Measurements from ENCODE around the gene NT5M.
"Not testable (repeated sequence)": the region's sequence is repeated elsewhere in the genome, so short reads cannot be mapped to it uniquely, and the experiment has no call there.

NT5M gene

DNA sequence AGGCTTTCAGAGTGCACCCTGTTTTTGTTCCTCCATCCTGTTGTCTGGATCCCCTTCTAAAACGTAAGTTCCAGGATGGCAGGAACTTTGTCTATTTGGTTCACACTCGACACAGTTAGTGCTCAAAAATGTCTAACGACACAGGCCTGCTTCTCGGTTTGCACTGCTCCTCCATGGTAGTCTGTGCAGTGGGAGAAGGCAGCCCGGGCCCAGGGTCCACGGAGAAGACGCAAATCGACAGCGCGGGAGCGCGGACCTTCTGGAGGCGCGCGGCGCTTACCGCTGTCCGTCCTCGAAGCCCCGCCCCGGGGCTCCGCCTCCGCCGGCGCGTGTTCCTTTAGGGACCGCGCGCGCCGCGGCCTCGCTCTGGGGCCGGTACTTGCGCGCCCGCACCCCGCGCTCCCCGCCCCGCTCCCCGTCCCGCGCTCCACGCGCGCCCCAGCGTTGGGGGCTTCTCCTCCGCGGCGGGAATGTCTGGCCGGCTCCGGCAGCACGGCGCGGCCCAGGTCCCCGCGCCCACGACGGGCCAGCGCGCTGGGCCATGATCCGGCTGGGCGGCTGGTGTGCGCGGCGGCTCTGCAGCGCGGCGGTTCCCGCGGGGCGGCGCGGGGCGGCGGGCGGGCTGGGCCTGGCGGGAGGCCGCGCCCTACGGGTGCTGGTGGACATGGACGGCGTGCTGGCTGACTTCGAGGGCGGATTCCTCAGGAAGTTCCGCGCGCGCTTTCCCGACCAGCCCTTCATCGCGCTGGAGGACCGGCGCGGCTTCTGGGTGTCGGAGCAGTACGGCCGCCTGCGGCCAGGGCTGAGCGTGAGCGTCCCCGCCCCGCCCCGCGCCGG, at the start of gene NT5M:
NT5M (plus strand) TSS at position 364 of the 837 bp plus-strand sequence; CDS start at position 542, 178 bp downstream.
- DNase-seq (ENCODE audit: low read depth in 3 of 3): peak; percentile 33 to 76 (median 51)

DNA sequence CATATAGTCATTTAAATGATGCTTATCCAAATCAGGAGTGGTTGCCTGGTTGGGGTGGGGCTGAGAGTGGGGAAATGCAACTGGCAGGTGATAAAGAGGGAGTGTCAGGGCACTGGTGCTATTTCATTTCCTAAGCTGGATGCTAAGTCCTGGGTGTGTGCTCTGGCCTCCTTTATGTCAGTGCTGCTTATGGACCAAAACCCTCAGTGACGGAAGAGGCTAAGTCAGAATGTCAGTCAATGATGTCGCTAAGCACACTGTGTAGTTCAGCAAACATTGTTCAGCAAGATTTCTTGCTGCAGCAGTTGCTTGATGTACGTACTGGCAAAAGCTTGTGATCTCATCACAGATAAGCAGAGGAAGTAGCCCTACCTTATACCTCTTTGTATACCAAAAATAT, 49.8 kb upstream of the NT5M start:
- no peak for DNase-seq (ENCODE audit: low read depth in 3 of 3)

DNA sequence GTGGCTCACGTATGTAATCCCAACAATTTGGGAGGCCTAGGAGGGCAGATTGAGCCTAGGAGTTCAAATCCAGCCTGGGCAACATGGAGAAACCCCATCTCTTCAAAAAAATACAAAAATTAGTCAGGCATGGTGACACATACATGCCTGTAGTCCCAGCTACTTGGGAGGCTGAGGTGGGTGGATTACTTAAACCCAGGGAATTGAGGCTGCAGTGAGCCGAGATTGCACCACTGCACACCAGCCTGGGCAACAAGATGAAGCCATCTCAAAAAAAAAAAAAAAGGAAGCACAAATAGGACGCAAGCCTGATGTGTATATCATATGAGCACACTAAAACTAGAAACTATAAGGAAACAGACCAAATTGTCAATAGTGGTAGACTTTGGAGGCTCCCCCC, 49.1 kb upstream of the NT5M start:
- DNase-seq (ENCODE audit: low read depth in 3 of 3): no peak

DNA sequence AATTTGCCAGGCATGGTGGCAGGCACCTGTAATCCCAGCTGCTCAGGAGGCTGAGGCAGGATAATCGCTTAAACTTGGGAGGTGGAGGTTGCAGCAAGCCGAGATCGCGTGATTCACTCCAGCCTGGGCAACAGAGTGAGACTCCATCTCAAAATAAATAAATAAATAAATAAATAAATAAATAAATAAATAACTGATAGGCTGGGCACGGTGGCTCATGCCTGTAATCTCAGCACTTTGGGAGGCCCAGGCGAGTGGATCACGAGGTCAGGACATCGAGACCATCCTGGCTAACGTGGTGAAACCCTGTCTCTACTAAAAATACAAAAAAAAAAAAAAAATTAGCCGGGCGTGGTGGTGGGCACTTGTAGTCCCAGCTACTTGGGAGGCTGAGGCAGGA, 47.5 kb upstream of the NT5M start:
- DNase-seq (ENCODE audit: low read depth in 3 of 3): not testable (repeated sequence)

DNA sequence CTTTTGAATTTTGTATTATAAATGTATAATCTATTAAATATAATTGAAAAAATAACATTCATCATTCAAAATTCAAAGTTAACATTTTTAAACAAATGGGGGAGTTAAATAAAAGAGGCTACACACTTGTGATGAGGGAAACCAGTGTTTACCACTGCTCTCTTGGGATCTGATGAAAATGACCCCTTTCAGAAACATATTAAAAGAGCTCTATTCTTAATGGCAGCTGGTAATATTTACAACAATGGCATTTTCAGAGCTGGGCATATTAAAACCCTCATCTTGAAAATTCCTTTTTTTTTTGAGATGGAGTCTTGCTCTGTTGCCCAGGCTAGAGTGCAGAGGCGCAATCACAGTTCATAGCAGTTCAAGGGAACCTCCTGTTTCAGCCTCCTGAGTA, 46.9 kb upstream of the NT5M start:
- DNase-seq (ENCODE audit: low read depth in 3 of 3): no peak

DNA sequence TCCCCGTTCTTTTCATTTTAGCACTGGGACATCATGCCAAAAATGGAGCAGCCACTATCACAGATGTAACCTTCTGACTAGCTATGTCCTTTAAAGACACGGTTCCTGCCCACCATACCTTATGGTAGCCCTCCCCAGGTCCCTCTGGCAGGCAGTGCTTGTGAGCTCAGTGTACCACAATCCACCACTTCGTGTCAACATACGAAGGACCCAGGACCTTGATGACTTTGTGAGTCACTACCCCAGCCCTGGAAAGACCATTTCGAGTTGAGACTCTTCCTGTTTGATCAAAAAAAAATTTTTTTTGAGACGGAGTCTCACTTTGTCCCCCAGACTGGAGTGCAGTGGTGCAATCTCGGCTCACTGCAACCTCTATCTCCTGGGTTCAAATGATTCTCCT, 45.2 kb upstream of the NT5M start:
- no peak for DNase-seq (ENCODE audit: low read depth in 3 of 3)

DNA sequence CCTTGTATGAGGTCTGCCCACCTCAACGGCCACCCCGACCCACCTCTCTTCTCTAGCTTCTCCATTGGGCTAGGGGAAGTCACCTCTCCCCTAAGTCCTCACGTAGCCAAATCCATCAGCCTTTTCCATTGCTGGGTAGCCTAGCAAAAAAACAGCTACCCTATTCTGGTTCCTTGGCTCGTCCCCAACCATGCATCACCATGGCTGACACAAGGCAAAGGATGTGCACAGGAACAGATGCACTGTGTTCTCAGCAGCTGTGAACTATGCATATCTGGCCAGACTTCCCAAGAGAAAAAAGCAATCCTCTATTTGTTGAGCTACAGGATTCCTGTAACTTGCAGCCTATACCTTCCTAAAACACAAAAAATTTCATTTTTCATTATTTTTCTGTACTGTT, 44.2 kb upstream of the NT5M start:
- DNase-seq (ENCODE audit: low read depth in 3 of 3): no peak

DNA sequence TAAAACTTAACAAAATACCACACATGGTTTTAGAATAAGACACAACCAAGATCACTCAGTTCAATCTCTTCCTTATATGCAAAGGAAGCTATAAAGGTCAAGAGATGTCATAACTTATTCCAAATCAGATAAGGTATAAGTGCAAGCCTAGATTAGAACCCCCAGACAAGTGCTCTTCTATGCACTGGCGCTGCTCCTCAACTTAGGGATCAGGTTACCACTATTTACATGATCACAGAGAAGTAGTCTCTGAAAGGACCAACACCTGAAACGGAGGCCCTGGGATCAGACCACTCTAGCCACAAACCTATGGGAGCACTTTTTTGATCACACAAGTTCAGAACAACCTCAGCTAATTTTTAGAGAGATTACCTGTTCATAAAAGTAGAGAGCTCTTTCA, 38.7 kb upstream of the NT5M start:
- DNase-seq (ENCODE audit: low read depth in 3 of 3): no peak

DNA sequence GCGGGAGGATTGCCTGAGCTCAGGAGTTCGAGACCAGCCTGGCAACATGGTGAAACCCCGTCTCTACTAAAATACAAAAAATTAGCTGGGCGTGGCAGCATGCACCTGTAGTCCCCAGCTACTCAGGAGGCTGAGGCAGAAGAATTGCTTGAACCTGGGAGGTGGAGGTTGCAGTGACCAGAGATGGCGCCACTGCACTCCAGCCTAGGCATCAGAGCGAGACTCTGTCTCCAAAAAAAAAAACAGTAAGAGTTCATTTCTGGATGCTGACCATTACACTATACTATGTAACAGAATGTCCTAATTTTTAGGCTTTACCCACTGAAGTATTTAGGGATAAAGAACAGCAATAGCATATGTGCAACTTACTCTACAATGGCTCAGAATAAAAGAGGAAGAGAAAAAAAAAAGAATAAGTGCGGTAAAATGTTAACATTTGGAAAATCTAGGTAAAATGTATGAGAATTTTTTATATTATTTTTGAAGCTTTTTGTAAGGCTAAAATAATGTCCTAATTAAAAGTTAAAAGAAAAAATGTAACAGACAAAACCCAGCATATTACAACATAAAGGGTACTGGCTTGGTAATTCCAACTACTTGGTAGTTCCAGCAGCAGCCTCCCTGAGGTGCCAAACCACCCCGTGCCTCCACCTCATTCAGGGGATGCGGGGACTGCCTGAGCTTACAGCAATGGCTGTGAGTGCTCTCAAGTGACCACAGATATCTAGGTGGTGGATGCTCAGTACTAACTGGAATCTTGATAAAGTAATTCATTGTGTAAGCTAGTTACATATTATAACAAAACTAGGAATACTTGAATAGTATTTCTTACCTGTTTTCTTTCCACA, 33.0 kb upstream of the NT5M start:
- DNase-seq (ENCODE audit: low read depth in 3 of 3): peak in 1 of 3 experiments; percentile 9

DNA sequence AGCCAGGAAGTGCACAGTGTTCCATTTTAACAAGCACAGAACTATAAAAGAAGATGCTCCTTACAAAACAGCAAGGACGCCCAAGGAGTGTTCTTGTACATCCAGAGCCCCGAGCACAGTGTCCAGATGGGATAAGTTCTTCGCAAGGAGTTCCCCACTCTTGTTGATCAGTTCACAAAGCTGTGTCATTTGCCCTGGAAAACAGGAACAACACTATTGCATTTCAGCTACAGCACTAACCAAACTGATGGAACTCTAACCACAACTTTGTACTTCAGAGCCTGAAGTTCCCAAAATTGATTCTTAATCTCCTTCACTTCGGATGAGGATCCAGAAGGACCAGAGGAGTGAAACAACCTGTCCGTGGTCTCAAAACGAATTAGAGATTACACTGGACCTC, 27.2 kb upstream of the NT5M start:
- DNase-seq (ENCODE audit: low read depth in 3 of 3): no peak

DNA sequence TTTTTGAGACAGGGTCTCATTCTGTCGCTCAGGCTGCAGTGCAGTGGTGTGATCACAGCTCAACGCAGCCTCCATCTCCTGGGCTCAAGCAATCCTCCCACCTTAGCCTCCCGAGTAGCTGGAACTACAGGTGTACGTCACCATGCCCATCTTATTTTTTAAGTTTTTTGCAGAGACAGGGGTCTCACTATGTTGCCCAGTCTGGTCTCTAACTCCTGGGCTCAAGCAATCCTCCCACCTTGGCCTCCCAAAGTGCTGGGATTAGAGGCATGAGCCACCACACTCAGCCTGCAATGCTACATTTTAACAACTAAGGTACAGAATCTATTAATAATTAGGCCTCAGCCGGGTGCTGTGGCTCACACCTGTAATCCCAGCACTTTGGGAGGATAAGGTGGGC, 25.7 kb upstream of the NT5M start:
- DNase-seq (ENCODE audit: low read depth in 3 of 3): not testable (repeated sequence)

DNA sequence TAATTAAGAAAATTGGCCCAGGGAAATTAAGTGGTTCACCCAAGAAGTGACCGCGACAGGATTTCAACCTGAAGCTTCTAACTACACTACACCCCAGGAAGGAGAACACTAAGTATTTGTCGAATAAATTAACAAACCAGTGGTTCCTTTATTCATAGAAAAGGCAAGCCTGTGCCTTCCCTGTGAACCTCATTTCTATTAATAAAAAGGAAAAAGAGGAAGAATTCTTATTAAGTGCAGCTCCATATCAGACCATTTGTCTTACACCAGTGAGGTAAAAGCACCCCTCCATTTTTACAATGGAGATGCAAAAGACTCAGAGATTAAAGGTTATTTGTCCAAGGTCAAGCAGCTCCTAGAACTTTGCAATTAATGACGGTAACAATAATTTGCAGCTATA, 23.9 kb upstream of the NT5M start:
- no peak for DNase-seq (ENCODE audit: low read depth in 3 of 3)

DNA sequence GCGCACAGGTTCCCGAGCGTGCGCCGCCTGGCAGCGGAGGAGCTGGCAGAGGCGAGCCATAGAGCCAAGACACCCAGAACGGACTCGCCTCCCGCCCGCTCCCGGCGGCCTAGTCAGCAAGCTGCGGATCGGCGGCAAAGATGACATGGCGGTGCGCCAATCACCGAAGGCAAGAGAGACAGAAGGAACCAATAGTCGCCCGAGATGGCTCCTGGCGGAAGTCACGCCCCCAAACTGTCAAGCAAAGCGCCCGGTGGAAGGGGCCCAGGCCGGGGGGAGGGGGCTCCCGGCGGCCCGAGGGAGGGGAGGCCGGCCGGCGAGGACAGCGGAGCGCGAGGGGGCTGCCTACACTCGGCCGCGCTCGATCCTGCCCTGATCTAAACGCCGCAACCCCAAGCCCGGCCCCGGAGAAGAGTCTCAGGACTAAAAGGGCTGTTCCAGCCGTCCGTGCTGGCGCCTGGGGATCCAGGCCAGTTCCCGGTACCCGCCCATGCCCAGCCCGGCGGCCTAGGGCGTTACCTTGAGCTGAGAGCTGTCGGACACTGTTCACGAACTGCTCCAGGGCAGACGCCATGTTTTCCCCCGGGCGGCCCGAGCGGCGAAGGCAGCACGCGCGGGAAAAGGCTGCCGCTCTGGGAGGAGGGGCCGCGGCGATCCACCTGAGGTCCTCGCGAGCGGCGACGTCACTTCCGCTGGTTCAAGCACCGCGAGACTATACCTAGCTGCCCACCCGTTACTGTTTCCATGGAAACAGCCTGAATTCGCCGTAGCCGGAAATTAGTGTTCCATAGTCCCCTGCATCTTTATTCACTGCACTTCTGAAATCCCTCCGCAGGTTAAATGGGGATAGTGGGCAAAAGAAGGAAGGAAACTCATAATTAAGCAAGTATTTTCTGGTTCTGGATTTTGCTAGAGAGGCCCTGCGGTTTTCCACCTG, 22.3 kb upstream of the NT5M start, which contains the start of gene COPS3:
COPS3 (minus strand) TSS at position 634 of the 937 bp plus-strand sequence; CDS start at position 574, 60 bp downstream.
- DNase-seq (ENCODE audit: low read depth in 3 of 3): peak; percentile 95 to 97 (median 96)

DNA sequence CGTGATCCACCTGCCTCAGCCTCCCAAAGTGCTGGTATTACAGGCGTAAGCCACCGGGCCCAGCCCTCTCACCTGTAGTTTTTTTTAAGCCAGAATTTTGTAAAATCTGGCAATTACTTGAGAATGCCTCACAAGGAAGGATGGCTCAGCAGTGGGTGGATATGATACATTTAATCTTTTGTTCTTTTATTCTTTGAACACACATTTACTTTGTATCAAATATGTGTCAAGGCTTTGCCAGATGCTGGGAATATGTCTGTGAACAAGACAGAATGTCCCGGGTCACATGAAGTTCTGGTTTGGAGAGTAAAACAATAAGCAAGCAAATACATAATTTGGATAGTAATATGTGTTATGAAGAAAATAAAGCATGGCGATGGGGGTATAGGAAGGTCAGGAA, 17.2 kb upstream of the NT5M start:
- no peak for DNase-seq (ENCODE audit: low read depth in 3 of 3)

DNA sequence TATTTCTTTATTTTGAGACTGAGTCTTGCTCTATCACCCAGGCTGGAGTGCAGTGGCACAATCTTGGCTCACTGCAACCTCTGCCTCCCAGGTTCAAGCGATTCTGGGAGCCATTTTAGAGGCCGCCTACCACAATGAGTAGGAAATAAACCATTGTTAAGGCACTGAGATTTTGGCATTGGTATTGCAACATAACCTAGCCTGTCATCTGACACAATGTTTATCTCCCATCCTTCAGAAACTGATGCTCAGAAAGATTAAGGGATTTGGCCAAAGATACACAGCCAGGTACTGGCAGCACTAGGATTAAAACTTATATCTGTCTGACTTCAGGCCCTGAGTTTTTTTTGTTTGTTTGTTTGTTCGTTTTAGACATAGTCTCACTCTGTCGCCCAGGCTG, 14.1 kb upstream of the NT5M start:
- no peak for DNase-seq (ENCODE audit: low read depth in 3 of 3)

DNA sequence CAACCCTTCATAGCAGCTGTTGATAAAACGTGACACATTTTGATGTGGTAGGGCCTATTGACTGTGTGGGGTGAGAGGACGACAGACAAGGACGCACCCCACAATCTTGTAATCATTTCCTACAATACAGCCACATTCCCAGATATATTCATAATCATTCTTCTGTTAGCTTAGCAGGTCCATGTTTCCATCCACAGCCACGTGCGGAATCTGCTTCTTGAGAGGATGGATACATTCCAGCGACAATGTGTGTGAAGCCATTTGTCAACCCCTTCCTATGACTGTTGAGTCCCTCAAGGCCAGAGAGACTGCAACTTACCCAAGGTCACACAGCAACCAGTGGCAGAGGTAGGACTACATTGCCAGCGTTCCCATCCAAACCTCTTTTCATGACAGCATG, 13.5 kb upstream of the NT5M start:
- DNase-seq (ENCODE audit: low read depth in 3 of 3): no peak

DNA sequence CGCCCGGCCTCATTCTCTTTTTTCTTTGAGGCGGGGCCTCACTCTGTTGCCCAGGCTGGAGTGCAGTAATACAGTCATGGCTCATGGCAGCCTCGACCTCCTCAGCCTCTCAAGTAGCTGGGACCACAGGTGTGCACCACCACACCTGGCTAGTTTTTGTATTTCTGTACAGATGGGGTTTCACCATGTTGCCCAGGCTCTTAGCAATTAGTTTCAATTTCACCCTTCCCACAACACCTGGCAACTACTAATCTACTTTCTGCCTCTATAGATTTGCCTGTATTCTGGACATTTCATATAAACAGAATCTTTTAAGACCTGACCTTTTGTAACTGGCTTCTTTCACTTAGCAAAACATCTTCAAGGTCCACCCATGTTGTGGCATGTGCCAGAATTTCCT, 8.0 kb upstream of the NT5M start:
- no peak for DNase-seq (ENCODE audit: low read depth in 3 of 3)

DNA sequence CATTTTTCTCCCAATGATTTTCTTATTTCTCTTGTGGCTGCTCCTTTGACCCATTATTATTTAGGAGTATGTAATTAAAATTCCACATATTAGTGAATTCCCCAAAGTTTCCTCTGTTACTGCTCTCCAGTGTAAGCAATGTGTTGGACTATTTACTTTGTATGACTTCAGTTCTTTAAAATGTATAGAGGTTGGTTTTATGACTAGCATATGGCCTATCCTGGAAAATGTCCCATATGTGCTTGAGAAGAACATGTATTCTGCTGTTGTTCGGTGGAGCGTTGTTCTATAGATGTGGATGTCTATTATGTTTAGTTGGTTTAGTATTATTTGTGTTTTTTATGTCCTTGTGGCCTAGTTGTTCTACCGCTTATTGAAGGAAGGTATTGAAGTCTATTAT, 6.0 kb upstream of the NT5M start:
- DNase-seq (ENCODE audit: low read depth in 3 of 3): no peak

DNA sequence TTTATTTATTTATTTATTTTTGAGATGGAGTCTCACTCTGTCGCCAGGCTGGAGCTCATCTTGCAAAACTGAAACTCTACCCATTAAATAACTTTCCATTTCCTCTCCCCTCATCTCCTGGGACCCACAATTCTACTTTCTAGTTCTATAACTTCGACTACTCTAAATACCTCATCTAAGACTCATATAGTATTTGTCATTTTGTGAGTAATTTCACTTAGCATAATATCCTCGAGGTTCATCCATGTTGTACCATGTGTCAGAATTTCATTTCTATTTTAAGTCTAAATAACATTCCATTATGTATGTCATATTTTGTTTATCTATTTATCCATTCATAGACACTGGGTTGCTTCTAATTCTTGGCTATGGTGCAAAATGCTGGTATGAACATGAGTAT, 5.1 kb upstream of the NT5M start:
- no peak for DNase-seq (ENCODE audit: low read depth in 3 of 3)

DNA sequence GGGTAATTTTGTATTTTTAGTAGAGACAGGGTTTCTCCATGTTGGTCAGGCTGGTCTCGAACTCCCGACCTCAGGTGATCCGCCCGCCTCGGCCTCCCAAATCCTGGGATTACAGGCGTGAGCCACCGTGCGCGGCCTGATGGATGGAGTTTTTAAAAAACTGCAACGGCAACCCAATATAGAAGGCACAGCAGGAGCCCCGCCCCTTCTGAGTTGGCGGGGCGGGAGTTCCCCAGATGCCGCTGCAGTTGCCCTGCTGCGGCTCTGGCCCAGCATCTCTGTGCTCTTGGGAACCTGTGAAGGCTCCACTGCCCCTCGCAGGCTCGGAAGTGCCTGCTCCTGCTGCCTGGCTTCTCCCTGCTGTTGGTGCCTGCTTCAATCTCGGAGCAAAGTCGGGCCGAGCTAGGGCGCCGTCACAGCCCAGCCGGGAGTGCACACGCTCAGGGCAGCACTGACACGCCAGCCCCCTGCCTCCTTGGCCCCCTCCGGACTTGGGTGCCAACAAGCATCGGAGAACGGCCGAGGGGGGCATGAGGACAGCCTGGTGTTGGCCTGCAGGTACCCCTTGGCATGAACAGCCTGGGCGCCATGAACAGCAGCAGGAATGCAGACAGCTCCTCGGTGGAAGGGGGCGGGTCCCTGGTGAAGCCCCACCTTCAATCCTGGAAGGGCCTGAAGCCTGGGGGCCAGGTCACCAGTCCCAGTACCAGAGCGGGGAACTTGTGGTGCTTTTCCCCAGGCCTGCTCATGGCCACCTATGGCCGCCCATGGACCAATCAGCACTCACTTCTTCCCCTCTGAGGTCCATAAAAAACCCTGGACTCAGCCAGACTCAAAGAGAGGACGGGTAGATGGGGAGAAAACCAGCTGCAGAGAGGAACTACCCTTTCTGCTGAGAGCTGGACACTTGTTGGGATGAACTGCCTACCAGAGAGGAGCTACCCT, 2.3 kb upstream of the NT5M start:
- DNase-seq (ENCODE audit: low read depth in 3 of 3): peak in 2 of 3 experiments; percentile 22 to 59

DNA sequence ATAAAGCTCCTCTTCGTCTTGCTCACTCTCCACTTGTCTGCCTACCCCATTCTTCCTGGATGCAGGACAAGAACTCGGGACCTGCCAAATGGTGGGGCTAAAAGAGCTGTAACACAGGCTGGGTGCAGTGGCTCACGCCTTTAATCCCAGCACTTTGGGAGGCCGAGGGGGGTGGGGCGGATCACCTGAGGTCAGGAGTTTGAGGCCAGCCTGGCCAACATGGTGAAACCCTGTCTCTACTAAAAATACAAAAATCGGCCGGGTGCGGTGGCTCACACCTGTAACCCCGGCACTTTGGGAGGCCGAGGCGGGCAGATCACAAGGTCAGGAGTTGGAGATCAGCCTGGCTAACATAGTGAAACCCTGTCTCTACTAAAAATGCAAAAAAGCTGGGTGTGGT, 1.5 kb upstream of the NT5M start:
- not testable (repeated sequence) for DNase-seq (ENCODE audit: low read depth in 3 of 3)
